Germinal center (tissue), 1 donor: ENCODE results near the gene PIANP.
A peak's percentile ranks its signal among the peaks of the same experiment; 100 is the strongest.
"Not testable (repeated sequence)": the region's sequence is repeated elsewhere in the genome, so short reads cannot be mapped to it uniquely, and the experiment has no call there.

Experiments
- DNase-seq: peaks from one replicate; pipeline ENCODE4 v3.0.0; 2012; ENCODE audit warnings: mixed read lengths, low spot score

PIANP gene, protein sequence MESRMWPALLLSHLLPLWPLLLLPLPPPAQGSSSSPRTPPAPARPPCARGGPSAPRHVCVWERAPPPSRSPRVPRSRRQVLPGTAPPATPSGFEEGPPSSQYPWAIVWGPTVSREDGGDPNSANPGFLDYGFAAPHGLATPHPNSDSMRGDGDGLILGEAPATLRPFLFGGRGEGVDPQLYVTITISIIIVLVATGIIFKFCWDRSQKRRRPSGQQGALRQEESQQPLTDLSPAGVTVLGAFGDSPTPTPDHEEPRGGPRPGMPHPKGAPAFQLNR

GRCh38 chr12:6700646-6701051, at the start of gene PIANP:
PIANP (minus strand) TSS chr12:6700815; CDS start chr12:6698061, 2,754 bp downstream.
- peak; percentile 55 for DNase-seq

DNA sequence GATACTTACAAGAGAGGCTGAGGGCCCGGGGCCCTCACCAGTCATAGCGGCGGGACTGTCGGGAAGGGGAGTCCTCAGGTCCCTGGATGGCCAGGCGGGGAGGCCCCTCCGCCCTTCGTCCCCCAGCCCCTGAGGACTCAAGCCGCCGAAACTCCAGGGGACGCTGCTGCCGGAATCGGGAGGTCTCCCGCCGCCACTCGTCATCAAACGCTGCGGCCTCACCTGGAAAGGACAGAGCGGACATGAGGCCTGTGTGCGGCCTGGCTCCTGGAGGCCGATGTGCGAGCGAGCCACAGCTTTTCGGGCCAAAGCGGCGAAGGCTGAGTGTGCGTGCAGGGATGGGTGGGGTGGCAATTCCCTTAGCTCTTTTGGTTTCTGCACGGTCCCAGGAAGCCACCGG, 48.1 kb upstream of the PIANP start:
- no peak for DNase-seq

DNA sequence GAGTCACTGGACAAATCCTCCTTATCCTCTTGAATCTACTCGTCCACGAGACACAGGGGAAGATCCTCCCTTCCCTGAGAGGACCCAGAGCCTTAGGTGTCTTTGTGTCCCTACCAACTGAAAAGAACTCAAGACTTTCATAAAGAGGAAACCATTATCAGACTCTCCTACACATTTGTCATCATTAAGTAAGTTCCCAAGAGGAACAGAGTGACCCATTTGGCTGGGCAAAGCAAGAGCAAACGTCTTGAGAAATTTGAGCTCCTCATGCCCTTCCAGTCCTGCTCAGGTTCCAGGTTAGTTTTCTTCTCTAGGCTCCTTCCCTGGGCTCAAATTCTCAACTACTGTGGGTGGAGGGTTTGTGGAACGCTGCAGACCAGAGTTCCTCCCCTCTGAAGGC, 46.6 kb upstream of the PIANP start:
- DNase-seq: no peak

- peak; percentile 66 for DNase-seq
Measured at GRCh38 chr12:6745741-6746525, 45.3 kb upstream of the PIANP start.

DNA sequence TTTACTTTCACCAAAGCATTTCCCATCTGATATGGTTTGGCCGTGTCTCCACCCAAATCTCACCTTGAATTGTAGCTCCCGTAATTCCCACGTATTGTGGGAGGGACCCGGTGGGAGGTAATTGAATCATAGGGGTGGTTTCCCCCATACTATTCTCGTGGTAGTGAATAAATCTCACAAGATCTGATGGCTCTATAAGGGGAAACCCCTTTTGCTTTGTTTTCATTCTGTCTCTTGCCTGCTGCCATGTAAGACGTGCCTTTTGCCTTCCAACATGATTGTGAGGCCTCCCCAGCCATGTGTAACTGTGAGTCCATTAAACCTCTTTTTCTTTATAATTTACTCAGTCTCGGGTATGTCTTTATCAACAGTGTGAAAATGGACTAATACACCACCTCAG, 42.7 kb upstream of the PIANP start:
- DNase-seq: not testable (repeated sequence)

DNA sequence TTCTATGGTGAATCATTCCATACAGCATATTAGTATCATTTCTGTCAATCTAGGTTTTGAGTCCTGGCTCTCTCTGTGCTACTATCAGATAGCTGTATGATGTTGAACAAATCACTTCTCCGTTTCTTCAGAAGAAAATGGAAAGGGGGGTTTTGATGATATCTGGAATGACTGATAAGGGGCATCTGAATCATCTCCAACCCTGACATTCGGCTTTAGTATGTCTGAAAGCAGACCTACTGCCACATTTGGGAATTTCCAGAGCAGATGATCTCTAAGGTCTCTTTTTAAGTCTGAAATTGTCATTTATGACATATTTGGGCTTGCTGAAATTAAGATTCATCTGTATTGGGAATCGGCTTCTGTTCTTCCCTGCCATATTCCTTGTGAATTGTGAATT, 42.2 kb upstream of the PIANP start:
- DNase-seq: no peak

- DNase-seq: not testable (repeated sequence)
Measured at GRCh38 chr12:6742080-6742479, 41.5 kb upstream of the PIANP start.

DNA sequence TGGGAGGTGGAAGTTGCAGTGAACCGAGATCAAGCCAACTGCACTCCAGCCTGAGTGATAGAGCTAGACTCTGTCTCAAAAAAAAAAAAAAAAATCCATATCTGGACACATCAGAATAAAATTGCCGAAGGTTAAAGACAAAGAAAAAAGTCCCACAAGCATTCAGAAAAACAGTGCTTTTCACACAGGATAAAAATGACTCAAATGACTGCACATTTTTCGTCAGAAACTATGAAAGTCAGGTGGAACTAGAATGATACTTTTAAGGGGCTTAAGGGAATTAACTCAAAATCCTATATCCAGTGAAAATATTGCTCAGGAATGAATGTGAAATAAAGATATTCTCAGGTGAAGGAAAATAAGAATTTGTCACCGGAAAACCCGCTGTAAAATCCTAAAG, 36.1 kb upstream of the PIANP start:
- no peak for DNase-seq

- no peak for DNase-seq
Measured at GRCh38 chr12:6735448-6736191, 35.0 kb upstream of the PIANP start.

- DNase-seq: no peak
Measured at GRCh38 chr12:6734506-6735387, 34.1 kb upstream of the PIANP start.

DNA sequence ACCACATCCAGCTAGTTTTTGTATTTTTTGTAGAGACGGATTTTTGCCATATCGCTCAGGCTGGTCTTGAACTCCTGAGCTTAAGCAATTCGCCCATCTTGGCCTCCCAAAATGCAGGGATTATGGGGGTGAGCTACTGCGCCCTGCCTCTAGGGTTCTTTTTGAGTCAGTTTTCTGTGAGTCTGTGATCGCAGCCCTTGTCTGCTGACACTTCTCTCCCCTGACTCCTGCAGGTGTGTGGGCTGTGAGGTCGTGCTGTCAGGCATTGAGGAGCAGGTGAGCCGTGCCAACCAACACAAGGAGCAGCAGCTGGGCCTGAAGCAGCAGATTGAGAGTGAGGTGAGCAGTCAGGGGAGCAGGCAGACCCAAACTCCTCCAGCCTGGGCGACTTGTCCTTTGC, 29.6 kb upstream of the PIANP start:
- no peak for DNase-seq

DNA sequence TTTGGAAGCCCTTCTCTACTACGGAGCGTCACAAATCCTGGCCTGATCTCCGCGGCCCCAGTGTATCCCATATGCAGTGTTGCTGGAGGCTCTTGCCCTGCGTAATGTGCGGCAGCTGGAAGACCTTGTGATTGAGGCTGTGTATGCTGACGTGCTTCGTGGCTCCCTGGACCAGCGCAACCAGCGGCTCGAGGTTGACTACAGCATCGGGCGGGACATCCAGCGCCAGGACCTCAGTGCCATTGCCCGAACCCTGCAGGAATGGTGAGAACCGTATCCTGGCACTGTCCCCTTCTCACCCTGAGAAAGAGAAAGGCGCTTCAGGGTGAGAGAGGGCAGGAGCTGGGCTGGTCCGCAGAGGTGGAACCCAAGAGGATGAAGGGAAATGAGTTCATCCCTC, 28.6 kb upstream of the PIANP start:
- no peak for DNase-seq

DNA sequence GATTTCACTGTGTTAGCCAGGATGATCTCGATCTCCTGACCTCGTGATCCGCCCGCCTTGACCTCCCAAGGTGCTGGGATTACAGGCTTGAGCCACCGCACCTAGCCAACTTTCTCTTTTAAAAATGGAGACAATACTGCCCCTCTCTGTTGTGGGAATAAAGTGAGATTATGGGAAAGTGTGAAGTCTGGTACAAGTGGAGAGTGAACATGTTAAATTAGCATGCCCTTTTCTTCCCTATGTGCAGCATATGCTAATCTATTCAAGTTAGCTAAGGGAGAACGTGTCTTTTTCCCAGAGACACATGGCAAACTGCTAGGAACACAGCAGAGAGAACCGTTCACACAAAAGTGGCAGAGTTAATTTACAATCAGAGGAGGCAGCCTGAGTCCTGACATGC, 24.7 kb upstream of the PIANP start:
- DNase-seq: no peak

GRCh38 chr12:6724409-6724797, 23.8 kb upstream of the PIANP start:
- no peak for DNase-seq

DNA sequence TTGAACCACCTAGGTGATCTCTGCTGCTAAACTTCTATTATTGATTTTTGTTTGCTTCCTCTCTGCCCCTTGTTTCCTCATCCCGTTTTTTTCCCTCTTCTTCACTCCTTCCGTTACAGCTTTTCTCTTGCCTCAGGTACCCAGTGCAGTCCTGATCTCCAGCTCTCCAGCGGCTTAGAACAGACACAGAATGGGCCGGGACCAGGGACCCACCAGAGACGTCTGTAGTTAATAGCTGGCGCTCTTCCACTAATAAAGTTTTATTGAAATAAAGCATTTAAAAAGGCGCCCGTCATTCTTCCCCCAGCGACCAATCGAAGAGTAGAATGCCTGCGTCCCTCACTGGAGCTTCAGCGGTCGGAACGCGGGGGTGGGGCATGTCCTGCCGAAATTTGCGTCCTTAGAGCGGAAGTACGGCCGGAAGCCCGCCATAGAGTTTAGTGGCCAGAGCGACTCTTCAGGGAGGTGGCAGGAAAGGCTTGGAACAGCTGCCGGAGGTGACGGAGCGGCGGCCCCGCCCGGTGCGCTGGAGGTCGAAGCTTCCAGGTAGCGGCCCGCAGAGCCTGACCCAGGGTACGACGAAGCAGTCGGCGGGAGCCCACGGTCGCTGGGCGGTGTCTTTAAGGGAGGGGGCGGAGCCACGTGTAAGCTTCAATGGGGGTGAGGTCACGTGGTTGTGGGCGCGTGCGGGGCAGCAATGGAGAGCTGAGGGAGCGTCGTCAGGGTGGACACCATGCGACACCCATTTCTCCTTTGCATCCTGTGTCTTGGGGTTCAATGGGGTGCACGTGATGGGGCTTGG, 23.2 kb upstream of the PIANP start, which contains the start of gene COPS7A:
COPS7A (plus strand) TSS at position 440 of the 802 bp plus-strand sequence. CDS start 611 bp downstream, outside the sequence.
- peak; percentile 96 for DNase-seq

GRCh38 chr12:6722863-6723262, 22.2 kb upstream of the PIANP start:
- DNase-seq: no peak

DNA sequence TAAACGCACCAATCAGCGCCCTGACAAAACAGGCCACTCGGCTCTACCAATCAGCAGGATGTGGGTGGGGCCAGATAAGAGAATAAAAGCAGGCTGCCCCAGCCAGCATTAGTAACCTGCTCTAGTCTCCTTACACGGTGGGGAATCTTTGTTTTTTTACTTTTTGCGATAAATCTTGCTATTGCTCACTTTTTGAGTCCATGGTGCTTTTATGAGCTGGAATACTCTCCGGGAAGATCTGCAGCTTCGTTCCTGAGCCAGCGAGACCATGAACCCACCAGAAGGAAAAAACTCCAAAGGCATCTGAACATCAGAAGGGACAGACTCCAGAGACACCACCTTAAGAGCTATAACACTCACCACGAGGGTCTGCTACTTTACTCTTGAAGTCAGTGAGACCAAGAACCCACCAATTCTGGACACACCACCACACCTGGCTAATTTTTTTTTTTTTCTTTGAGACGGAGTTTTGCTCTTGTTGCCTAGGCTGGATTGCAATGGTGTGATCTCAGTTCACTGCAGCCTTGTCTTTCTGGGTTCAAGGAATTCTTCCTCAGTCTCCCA, 16.3 kb upstream of the PIANP start:
- DNase-seq: no peak

DNA sequence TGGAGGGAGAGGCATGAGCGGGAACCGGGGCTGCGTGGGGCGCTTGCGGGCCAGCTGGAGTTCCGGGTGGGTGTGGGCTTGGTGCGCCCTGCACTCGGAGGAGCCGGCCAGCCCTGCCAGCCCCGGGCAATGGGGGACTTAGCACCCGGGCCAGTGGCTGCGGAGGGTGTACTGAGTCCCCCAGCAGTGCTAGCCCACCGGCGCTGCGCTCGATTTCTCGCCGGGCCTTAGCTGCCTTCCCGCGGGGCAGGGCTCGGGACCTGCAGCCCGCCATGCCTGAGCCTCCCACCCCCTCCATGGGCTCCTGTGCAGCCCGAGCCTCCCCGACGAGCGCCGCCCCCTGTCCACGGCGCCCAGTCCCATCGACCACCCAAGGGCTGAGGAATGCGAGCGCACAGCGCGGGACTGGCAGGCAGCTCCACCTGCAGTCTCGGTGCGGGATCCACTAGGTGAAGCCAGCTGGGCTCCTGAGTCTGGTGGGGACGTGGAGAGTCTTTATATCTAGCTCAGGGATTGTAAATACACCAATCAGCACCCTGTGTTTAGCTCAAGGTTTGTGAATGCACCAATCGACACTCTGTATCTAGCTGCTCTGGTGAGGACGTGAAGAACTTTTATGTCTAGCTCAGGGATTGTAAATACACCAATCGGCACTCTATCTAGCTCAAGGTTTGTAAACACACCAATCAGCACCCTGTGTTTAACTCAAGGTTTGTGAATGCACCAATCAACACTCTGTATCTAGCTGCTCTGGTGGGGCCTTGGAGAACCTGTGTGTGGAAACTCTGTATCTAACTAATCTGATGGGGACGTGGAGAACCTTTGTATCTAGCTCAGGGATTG, 15.6 kb upstream of the PIANP start:
- DNase-seq: not testable (repeated sequence)

DNA sequence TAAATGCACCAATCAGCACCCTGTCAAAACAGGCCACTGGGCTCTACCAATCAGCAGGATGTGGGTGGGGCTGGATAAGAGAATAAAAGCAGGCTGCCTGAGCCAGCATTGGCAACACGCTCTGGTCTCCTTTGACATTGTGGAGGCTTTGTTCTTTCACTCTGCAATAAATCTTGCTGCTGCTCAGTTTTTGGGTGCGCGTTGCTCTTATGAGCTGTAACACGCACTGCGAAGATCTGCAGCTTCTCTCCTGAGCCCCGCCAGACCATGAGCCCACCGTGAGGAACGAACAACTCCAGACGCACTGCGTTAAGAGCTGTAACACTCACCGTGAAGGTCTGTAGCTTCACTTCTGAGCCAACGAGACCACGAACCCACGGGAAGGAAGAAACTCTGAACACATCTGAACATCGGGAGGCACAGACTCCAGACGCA, 8.4 kb upstream of the PIANP start:
- no peak for DNase-seq

GRCh38 chr12:6708351-6708750, 7.7 kb upstream of the PIANP start:
- DNase-seq: not testable (repeated sequence)
